ENCODE measurements around the gene HSD17B2. TPM values are rescaled to one million over a fixed set of nuclear protein-coding genes. Genes with fewer than 3 reads are reported as not detected.

The HSD17B2 gene
- total RNA-seq, 1 experiment from 2014 or later = not detected

GRCh38 chr16:81996664-81997509 lies 38.2 kb upstream of the HSD17B2 start (continued):
- no peak for TF ChIP-seq MAX (IDR thresholded peaks at IDR 0.05)
- TF ChIP-seq YY1 (IDR thresholded peaks at IDR 0.05; ENCODE audit: extremely low read depth, insufficient replicate concordance, low read depth, low read length) = no peak
- no peak; the same call in 1 of the 2 replicates for TF ChIP-seq POLR2AphosphoS5 (IDR thresholded peaks at IDR 0.05; ENCODE audit: low read depth, low read length)
- no peak; the same call in 1 of the 2 replicates for TF ChIP-seq SRF (IDR thresholded peaks at IDR 0.05; ENCODE audit: low read depth)
- no peak for TF ChIP-seq SP1 (IDR thresholded peaks at IDR 0.05; ENCODE audit: low read depth)

DNA sequence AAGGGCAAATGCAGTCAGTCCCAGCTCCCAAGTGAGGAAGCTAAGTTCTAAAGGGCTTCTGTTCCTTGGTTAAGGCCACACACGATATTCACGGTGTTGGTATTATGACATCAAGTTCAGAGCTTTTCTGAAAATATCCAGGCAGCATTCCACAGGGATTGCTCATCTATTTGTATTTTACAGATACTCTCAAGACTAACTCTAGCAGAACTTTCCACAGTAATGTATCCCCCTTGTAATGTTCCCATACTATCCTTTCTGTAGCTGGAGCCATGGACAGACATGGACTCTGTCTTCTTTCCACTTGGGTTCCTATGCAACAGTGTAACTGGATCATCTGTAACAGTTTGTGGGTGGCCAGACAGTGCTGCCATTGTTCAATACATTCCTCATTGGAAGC lies 37.3 kb upstream of the HSD17B2 start:
- POLR2A ChIA-PET = interaction anchor here (0.9 to 1.5 kb wide), 3 partner anchors 10 to 19 kb away, joined by 3 to 8 read pairs (median 3); partner anchors contain the start of gene SDR42E1
- Histone ChIP-seq H4K20me1 (ENCODE audit: insufficient read depth) (no peaks in the 10 kb centered on the region), H3K9me2 (ENCODE audit: insufficient read depth) (no peaks in the 10 kb centered on the region), H3K27me3 (ENCODE audit: insufficient read depth, low read length) (no peaks in the 10 kb centered on the region), H3K4me3 (replicated peaks in 1 of 2; ENCODE audit: low read depth in 1 of 2, low read length in 2 of 2) (peak overlapping the region in 1 of 2 experiments; percentile 5; a peak in 1 of 4 replicates), H3K9me3 (ENCODE audit: control insufficient read depth in 1 of 2, insufficient read depth in 1 of 2, low read depth in 1 of 2, low read length in 2 of 2) (no peaks in the 10 kb centered on the region), H2AFZ (ENCODE audit: low read depth, low read length, poor library complexity, severe bottlenecking) (no peak overlapping the region), H3K27ac (ENCODE audit: low read depth, low read length) (peak overlapping the region; percentile 40; the same call in 1 of the 2 replicates), H3K79me2 (ENCODE audit: insufficient read depth, low read length) (no peaks in the 10 kb centered on the region), H3K36me3 (ENCODE audit: control insufficient read depth in 1 of 2, insufficient read depth in 2 of 2, low read length in 2 of 2) (peaks cover 18 to 26% of the 10 kb centered on the region in 2 experiments; a peak in 3 of 4 replicates), H3K4me2 (ENCODE audit: low read length) (peak overlapping the region; percentile 57), H3K9ac (ENCODE audit: low read length) (0 out of 2 replicates have a peak overlapping the region, but pooled peaks have one; percentile 1), H3K4me1 (ENCODE audit: control insufficient read depth in 1 of 2, insufficient read depth in 2 of 2, low read length in 2 of 2) (peaks cover 19 to 23% of the 10 kb centered on the region in 2 experiments)
- ATAC-seq = peak; percentile 31
- intact Hi-C loops (cut with micrococcal nuclease) = loop anchor here (1.0 kb wide), 2 partner anchors 56 to 107 kb away; no protein-coding TSS in a partner anchor
- BruUV-seq (replicated peaks) = no TSS peak
- CTCF ChIA-PET = interaction anchor here (0.6 to 3.0 kb wide), 18 partner anchors 10 to 346 kb away, joined by 3 to 35 read pairs (median 5); partner anchors contain the start of genes MPHOSPH6 and SDR42E1
- TF ChIP-seq FOSL1 (IDR thresholded peaks at IDR 0.05; ENCODE audit: low read depth) (0 out of 2 replicates have a peak, but pooled peaks have one; percentile 13), CEBPB (IDR thresholded peaks at IDR 0.05; ENCODE audit: low read depth) (no peak), CBX3 (IDR thresholded peaks at IDR 0.05; ENCODE audit: low read depth) (0 out of 2 replicates have a peak, but pooled peaks have one; percentile 4), SRF (IDR thresholded peaks at IDR 0.05; ENCODE audit: low read depth) (0 out of 2 replicates have a peak, but pooled peaks have one; percentile 2)
- no peak for DNase-seq (ENCODE audit: low read depth, low spot score)
- RAD21 ChIA-PET (ENCODE audit: low non-redundant PET in 1 of 2, low total read pairs in 2 of 2, uncharacterized antibody in 2 of 2, unreplicated experiment in 2 of 2) = interaction anchor here in 1 of 2 experiments (1.4 kb wide), 1 partner anchor 58 kb away, joined by 4 read pairs; no protein-coding TSS in a partner anchor
